Endothelial cell of umbilical vein (primary cell): ENCODE results near the gene TFPI2.

ENCODE experiments used
- EZH2 ChIP-seq: IDR thresholded peaks from 2 replicates; pipeline ENCODE4 v1.6.1; 2012; ENCODE audit warnings: borderline replicate concordance, low read depth, mild to moderate bottlenecking, moderate library complexity, low read length, inconsistent platforms; ENCODE audit not compliant: severe bottlenecking
- FOS ChIP-seq: IDR thresholded peaks from 2 replicates; pipeline ENCODE4 v1.6.1; 2011; ENCODE audit warnings: mild to moderate bottlenecking, low read length, moderate library complexity, borderline replicate concordance; ENCODE audit not compliant: insufficient read depth
- GATA2 ChIP-seq: IDR thresholded peaks from 2 replicates; pipeline ENCODE4 v1.7.0; 2011; ENCODE audit warnings: low read depth, mild to moderate bottlenecking, moderate library complexity, mixed read lengths, low read length; ENCODE audit not compliant: insufficient read length, insufficient read depth
- JUN ChIP-seq: IDR thresholded peaks from 2 replicates; pipeline ENCODE4 v1.6.1; 2011; ENCODE audit warnings: borderline replicate concordance, low read depth; ENCODE audit not compliant: insufficient read length, insufficient read depth
- MAX ChIP-seq: IDR thresholded peaks from 2 replicates; pipeline ENCODE4 v1.6.1; 2011; ENCODE audit not compliant: insufficient read depth, insufficient read length
- MYC ChIP-seq: IDR thresholded peaks from one replicate; pipeline ENCODE4 v1.6.1; 2011; ENCODE audit warnings: mild to moderate bottlenecking, low read depth, low read length
- POLR2A ChIP-seq: IDR thresholded peaks from 2 replicates; pipeline ENCODE4 v1.6.1; 2012; ENCODE audit warnings: low read depth, mild to moderate bottlenecking, control low read depth, low read length
- POLR2AphosphoS5 ChIP-seq: IDR thresholded peaks from 2 replicates; pipeline ENCODE4 v1.6.1; 2012; ENCODE audit warnings: low read depth, mild to moderate bottlenecking, control low read depth, low read length, moderate library complexity; ENCODE audit not compliant: insufficient read depth
- TF ChIP-seq, protein P1 (sequence below), 2 donors: IDR thresholded peaks; 1 replicate in 1 of 2; 2 replicates in 1 of 2; pipeline ENCODE4 v1.5.1; 2011; ENCODE audit warnings: low read length in 2 of 2, mild to moderate bottlenecking in 2 of 2, moderate library complexity in 2 of 2, control low read depth in 1 of 2, inconsistent platforms in 1 of 2, low read depth in 1 of 2; ENCODE audit not compliant: insufficient read depth in 1 of 2; ENCODE audit errors: extremely low read depth in 1 of 2

- TF ChIP-seq, protein P1, sequence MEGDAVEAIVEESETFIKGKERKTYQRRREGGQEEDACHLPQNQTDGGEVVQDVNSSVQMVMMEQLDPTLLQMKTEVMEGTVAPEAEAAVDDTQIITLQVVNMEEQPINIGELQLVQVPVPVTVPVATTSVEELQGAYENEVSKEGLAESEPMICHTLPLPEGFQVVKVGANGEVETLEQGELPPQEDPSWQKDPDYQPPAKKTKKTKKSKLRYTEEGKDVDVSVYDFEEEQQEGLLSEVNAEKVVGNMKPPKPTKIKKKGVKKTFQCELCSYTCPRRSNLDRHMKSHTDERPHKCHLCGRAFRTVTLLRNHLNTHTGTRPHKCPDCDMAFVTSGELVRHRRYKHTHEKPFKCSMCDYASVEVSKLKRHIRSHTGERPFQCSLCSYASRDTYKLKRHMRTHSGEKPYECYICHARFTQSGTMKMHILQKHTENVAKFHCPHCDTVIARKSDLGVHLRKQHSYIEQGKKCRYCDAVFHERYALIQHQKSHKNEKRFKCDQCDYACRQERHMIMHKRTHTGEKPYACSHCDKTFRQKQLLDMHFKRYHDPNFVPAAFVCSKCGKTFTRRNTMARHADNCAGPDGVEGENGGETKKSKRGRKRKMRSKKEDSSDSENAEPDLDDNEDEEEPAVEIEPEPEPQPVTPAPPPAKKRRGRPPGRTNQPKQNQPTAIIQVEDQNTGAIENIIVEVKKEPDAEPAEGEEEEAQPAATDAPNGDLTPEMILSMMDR (IDR thresholded peaks at IDR 0.05; ENCODE audit: extremely low read depth in 1 of 2, insufficient read depth in 1 of 2, low read depth in 1 of 2, low read length in 2 of 2), result no peak
- TF ChIP-seq POLR2A (no peak), POLR2AphosphoS5 (no peak), FOS (no peak), EZH2 (no peak), MAX (no peak), MYC (no peak), JUN (no peak), GATA2 (no peak)
These were observed 16.5 kb downstream of the TFPI2 start for GRCh38 chr7:93873998-93874574.
